ENCODE results near the gene HCFC1.

Gene HCFC1

GRCh38 chrX:153956044-153956907 lies 15.3 kb downstream of the HCFC1 start:
- no peak for DNase-seq

GRCh38 chrX:153955228-153955732 lies 16.3 kb downstream of the HCFC1 start:
- DNase-seq, result no peak

DNA sequence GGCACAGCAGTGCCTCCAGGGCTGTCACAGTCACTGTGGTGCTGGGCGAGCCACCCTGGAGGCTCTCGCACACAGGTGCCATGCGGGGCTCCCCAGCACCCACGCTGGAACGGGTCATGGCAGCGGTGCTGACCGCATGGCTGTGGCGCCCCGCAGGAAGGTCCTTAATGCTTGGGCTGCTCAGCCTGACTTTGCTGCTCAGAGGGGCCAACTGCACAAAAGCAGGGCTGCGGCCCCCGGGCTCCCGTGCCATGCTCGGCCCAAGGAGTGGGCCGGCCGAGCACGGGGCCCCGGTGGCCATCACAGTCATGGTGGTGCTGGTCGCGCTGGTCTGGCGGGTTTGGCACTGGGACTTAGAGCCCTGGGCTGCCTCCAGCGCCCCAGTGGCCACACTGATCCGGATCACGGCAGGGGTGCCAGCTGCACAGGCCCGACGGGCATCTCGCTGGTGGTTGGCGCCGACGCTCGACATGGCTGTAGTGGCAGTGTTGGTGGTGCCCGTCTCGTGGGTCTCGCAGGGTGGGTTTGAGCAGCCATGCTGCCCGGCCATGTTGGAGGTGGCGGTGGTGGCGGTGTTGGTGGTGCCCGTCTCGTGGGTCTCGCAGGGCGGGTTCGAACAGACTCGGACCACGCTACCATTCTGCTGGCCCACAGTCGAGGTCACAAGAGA lies 16.9 kb downstream of the HCFC1 start:
- no peak for DNase-seq

GRCh38 chrX:153953892-153954557 lies 17.6 kb downstream of the HCFC1 start:
- no peak for DNase-seq

GRCh38 chrX:153953342-153953830 lies 18.2 kb downstream of the HCFC1 start:
- peak in 1 of 2 experiments; percentile 61 for DNase-seq

DNA sequence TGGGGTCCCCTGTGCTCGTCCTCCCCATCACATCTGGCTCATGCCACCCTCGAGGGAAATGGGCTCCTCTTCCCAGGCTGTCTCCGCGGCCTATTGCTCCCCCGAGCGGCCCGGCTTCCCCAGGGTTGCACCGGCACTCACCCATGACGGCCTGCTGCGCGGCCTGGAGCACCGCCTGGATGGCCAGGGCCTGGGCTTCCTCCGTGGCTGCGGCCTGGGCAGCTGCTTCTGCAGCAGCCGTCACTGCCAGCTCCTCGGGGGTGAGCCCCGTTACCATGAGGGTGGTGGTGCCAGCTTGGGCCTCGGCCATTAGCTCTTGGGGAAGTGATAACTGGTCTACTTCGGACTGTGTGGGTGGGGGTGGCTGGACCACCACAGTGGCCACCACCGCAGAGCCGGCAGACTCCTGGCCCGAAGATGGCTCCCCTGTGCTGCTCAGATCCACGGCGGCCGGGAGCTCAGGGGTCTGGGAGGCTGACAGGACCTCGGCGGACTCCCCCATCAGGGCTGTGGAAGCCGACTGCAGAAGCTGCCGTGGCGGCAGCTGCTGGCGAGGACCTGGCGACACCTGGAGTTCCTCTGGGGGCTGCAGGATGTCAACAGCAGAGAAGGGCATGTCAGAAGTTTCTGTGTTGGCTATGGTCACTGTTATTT lies 19.1 kb downstream of the HCFC1 start:
- DNase-seq, result no peak

DNA sequence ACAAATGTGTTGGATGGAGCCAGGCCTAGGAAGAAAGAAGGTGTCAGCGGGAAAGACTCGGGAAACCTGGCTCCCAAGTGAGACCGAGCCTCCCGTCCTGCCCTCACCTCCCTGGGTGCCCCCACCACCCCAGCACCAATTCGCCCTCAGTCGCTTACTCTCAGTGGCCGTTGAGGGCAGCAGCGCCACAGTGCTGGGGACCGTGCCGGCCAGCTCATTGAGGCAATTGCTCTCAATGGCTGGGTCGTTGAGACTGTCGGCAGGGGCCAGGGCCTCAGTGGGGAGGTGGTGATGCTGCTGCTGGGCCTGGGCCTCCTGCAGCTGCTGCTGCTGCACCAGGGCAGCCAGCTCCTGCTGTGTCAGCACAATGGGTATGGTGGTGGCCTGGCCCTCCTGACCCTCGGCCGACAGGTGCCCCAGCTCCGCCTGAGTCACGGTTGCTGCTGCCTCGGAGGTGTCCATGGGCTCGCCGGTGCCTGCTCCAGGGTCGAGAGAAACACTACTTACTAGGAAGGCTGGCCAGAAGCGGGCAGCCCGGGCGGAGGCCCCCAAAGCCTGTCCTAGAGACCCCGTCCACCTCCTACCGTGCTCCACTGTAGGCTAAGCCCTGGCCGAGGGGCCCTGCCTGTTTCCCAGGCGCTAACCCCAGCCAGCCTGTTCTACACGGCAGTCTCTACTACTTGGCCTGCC lies 19.8 kb downstream of the HCFC1 start:
- no peak for DNase-seq

DNA sequence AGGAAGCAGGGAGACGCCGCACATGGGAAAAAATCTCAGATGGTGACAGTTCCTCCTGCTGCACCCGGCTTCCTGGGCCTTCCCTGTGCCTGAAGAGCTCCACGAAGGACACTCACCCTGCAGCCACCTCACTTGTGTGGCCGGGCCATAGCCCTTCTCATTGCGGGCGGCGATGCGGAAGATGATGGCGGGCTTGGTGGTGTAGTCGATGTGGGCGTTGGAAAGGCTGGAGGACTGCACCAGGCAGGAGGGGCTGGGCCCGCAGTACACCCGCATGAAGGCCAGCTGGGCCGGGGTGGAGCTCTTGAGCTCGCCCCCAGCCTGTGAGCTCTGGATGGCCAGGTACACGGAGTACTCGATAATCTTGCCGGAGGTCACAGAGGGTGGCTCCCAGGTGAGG lies 21.5 kb downstream of the HCFC1 start:
- DNase-seq, result no peak

GRCh38 chrX:153948847-153949805 lies 22.5 kb downstream of the HCFC1 start:
- DNase-seq, result no peak

- DNase-seq, result no peak
Observed at GRCh38 chrX:153948002-153948466, 23.6 kb downstream of the HCFC1 start.

DNA sequence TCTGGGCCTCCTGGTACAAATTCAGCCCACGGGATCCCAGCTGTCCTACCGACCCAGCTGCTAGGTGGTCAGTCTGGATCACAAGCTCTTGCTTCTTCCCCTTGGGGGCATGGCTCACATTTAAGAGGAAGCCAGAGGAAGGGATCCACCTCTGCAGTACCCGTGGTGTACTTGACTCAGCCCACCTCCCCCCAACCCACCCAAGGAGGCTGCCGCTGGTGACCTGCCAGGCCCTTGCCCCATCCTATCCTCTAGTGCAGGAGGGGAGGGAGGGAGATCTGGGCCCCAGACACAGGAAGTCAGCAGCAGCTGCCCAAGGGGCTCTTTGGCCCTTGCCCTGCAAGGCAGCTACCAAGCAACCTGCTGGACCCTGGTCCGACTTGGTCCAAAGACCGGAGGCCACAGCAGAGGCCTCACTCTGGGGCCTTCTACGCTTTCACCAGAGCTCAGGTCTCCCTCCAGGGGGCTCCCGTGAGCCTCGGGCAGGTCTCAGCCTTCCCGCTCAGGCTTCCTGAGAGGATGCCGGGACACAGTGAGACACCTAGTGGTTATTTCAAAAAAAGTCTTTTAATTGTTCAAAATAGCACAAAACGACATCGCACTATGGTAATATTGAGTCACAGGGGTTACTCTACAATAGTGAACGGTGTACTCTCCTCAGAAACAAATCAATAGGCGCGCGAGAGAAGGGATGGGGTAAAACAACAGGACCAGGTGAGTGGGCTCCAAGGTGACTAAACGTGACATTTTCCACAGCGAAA lies 24.4 kb downstream of the HCFC1 start:
- peak; percentile 68 to 80 for DNase-seq

GRCh38 chrX:153945956-153946943 lies 25.4 kb downstream of the HCFC1 start:
- no peak for DNase-seq

DNA sequence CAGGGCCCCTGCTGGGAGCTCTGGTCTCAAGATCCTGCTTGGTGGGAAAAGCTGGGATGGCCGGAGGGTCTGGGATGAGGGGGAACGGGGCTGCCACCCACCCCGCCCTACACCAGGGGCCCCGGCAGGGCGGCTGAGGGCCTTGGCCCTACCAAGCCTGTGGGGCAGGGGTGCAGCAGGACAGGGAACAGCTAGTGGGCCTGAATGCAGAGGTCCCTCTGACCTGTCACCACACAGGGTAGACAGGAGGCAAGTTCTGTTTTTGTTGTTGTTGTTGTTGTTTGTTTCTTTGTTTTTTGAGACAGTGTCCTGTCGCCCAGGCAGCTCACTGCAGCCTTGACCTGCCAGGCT lies 26.8 kb downstream of the HCFC1 start:
- DNase-seq, result no peak

- DNase-seq, result no peak
Observed at GRCh38 chrX:153944140-153944799, 27.3 kb downstream of the HCFC1 start, which contains the start of gene RENBP. TSS of gene RENBP (minus strand) at chrX:153944643. CDS start at chrX:153944610, 33 bp downstream.

DNA sequence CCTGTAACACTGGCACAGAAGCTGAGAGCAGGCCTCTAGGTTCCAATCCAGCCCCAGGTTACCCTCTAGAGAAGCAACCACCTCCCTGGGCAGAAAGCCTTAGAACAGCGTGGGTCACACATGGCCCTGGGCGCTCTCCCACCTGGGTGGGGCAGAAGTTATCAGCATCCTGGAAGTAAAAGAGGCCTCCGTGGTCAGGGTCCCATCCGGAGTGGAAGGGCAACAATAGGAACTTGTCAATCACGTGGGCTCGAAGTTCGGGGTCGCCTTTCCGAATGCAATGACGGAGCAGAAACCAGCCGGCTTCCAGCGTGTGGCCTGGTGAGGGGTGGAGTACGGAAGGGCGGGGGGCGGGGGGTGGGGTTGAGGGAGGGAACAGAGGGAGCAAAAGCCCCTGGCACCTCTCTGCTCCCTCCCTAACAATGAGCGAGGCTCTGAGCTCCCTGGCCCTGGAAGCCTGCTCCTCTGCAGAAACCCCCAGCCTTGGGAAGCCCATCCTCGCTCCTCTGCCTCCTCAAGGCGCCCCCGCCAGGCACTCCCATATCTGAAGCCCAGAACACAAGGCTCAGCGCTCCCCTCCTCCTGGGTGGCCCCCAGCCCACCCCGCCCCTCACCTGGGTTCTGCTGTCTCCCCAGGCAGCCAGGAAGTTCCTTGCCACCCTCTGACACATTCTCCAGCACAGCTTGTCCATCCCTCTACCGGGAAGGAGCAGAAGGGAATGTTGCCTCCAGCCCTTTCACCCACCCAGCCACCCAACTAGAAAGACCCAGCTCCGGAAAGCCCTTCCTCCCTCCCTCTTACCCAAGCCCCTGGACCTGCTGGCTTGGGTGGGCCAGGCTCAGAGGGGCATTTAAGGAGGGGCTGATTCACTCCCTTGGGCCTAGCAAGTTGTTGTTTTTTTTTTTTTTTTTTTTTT lies 30.0 kb downstream of the HCFC1 start:
- DNase-seq, result no peak

DNA sequence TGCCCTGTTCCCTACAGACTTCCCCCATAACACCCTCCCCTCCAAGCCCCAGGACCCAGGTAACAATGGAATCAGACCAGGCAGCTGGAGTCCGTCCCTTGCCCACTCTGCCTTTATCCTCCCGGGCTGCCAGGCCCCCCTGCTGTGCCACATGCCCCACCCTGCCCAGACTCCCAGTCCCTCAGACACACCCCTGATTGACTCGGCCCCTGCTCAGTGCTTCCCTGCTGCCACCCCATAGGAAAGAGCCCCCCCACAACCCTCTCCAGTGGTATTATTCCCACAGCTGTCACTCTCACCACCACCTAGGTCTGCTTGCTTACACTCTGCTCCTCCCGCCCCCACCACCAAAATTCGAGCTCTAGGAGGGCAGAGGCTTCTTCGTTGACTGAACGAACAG lies 32.0 kb downstream of the HCFC1 start:
- DNase-seq, result peak; percentile 84 to 90

DNA sequence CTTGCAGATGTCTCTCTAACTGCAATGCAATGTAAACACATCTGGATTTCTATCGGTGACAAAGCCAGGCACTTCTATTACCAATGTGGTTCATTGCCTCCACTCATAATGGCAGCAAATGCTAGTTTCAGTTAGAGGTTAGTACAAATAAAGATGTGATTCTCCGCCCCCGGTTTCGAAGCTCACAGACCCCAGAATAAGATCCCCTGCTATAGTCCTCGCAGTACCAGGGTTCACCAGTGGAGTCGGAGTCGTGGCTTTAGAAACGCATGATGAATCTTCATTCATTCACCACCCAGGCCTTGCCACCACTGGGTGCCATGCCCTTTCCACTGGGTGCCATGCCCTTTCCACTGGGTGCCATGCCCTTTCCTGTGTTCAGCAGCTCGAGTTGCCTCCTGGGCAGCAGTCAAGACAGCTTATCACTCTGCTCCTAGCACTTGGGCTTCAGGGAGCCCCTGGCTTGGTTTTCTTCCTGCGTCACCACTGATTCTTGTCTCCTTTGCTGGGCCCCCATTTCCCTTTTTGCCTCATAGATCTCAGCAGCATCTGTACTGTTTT lies 33.3 kb downstream of the HCFC1 start:
- DNase-seq, result no peak

Data from NCI-H524 (cell line).